Uterus (tissue), 2 donors: ENCODE measurements around the gene CEBPZOS.

Experiments
- CTCF ChIP-seq, 4 experiments: fragments of 200-600 bp in 2 of 4; fragments of 450-650 bp in 2 of 4; sonication (generic) in 2 of 4; IDR thresholded peaks; one replicate each; pipeline ENCODE4 v1.5.1; 2016 to 2019; ENCODE audit warnings: antibody characterized with exemption in 4 of 4, mild to moderate bottlenecking in 2 of 4, moderate library complexity in 1 of 4
- POLR2A ChIP-seq, 2 donors: fragments of 450-650 bp; IDR thresholded peaks; one replicate each; pipeline ENCODE4 v1.6.1; 2016; ENCODE audit warnings: antibody characterized with exemption in 2 of 2, mild to moderate bottlenecking in 1 of 2, moderate library complexity in 1 of 2

- TF ChIP-seq CTCF (IDR thresholded peaks at IDR 0.05) = no peak
- no peak for TF ChIP-seq POLR2A (IDR thresholded peaks at IDR 0.05)
Measured at GRCh38 chr2:37190290-37190689, 6.0 kb upstream of the CEBPZOS start.
